HG02970 (cell line): ENCODE measurements around the gene UCP3.
"Not testable (repeated sequence)": the region's sequence is repeated elsewhere in the genome, so short reads cannot be mapped to it uniquely, and the experiment has no call there.

ENCODE experiments used
- ATAC-seq: cut with Tn5 transposase; IDR thresholded peaks from one replicate; pipeline ENCODE4 v1.9.1; 2021; ENCODE audit warnings: mild to moderate bottlenecking, moderate library complexity, moderate number of reproducible peaks; ENCODE audit not compliant: unreplicated experiment, low FRiP score

UCP3 gene

GRCh38 chr11:74002832-74003231 lies 6.1 kb downstream of the UCP3 start:
- no peak for ATAC-seq

GRCh38 chr11:74001822-74002286 lies 7.0 kb downstream of the UCP3 start:
- ATAC-seq: no peak

GRCh38 chr11:74000307-74001133 lies 8.4 kb downstream of the UCP3 start:
- ATAC-seq: no peak

GRCh38 chr11:73999581-74000306 lies 9.1 kb downstream of the UCP3 start:
- ATAC-seq: no peak

- ATAC-seq: no peak
Observed at GRCh38 chr11:73998846-73999575, 9.9 kb downstream of the UCP3 start.

- ATAC-seq: no peak
Observed at GRCh38 chr11:73997120-73997770, 11.6 kb downstream of the UCP3 start.

- no peak for ATAC-seq
Observed at GRCh38 chr11:73996161-73996747, 12.6 kb downstream of the UCP3 start.

- no peak for ATAC-seq
Observed at GRCh38 chr11:73995731-73996130, 13.2 kb downstream of the UCP3 start.

GRCh38 chr11:73995247-73995646 lies 13.6 kb downstream of the UCP3 start:
- ATAC-seq: no peak

GRCh38 chr11:73991471-73992006 lies 17.3 kb downstream of the UCP3 start:
- no peak for ATAC-seq

GRCh38 chr11:73990730-73991129 lies 18.2 kb downstream of the UCP3 start:
- ATAC-seq: no peak

GRCh38 chr11:73989156-73989555 lies 19.7 kb downstream of the UCP3 start:
- no peak for ATAC-seq

- ATAC-seq: no peak
Observed at GRCh38 chr11:73988227-73988626, 20.7 kb downstream of the UCP3 start.

- ATAC-seq: not testable (repeated sequence)
Observed at GRCh38 chr11:73985661-73986060, 23.2 kb downstream of the UCP3 start.

GRCh38 chr11:73983741-73984538 lies 24.9 kb downstream of the UCP3 start:
- no peak for ATAC-seq

- ATAC-seq: peak; percentile 57
Observed at GRCh38 chr11:73982990-73983740, 25.7 kb downstream of the UCP3 start.

- peak; percentile 57 for ATAC-seq
Observed at GRCh38 chr11:73982595-73982989, 26.3 kb downstream of the UCP3 start, which contains the start of gene UCP2. Gene UCP2, minus strand, starts transcription at chr11:73982843. Its CDS starts 4,465 bp downstream, at chr11:73978378.
